SH-SY5Y (cell line): ENCODE measurements around the gene UNKL.

Source experiments
- GATA2 ChIP-seq: IDR thresholded peaks from 2 replicates; pipeline ENCODE4 v1.6.1; 2011; ENCODE audit warnings: mild to moderate bottlenecking, low read depth, low read length
- GATA3 ChIP-seq: IDR thresholded peaks from 2 replicates; pipeline ENCODE4 v1.6.1; 2011; ENCODE audit warnings: low read depth, mild to moderate bottlenecking, low read length, moderate library complexity

- TF ChIP-seq GATA3 (no peak), GATA2 (no peak)
Measured at GRCh38 chr16:1378087-1378803, 36.3 kb downstream of the UNKL start.
